NCI-H2029 treated with DMSO at 0.1 percent for 48 hours (cell line): ENCODE data around the gene CYB5R2.

Experiments
- DNase-seq: peaks from one replicate; lab custom pipeline; 2025; lab: John Stamatoyannopoulos, UW

Gene CYB5R2

DNA sequence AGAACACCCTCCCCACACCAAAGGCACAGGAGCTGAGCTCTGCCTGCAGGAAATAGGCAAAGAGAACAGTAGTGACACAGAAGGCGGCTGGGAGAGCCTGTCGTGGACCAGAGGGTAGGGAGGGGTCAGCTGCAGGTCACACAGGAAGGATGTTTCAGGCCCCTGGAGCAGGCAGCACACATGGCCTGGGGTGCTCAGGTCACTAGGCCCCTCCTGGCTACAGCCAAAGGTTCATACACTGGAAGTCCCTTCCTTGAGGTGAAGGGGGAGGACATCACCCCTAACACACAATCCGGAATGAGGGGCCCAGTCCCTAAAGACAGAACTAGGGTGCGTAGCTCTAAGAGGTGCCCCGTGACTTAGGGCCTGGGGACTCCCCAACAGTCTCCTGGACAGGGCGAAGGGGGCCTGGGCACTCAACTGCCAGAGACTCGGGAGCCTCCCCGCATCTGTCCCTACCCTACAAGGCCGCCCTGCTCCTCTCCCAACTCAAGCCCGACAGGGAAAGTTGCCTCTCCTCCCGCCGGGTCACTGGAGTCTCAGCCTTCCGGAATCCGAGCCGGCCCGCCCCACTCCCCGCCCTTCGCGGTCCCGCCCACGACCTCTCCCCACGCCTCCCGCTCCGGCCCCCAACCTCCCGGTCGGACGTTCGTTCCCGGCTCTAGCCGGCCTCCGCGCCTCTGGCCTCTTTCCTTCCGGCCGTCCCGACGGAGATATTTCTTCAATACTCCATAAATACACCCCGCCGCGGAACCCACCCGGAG lies at the start of gene CYB5R2:
CYB5R2 (minus strand) TSS at position 541 of the 764 bp plus-strand sequence. CDS start 675 bp downstream, outside the sequence.
- DNase-seq, result no peak

DNA sequence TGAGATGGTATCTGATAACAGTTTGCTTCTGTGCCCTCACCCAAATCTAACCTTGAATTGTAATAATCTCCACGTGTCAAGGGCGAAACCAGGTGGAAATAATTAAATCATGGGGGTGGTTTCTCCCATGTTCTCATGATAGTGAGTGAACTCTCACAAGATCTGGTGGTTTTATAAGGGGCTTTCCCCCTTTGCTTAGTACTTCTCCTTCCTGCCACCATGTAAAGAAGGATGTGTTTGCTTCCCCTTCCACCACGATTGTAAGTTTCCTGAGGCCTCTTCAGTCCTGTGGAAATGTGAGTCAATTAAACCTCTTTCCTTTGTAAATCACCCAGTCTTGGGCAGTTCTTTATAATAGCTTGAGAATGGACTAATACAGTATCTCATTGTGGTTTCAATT lies 41.5 kb upstream of the CYB5R2 start:
- DNase-seq, result no peak

DNA sequence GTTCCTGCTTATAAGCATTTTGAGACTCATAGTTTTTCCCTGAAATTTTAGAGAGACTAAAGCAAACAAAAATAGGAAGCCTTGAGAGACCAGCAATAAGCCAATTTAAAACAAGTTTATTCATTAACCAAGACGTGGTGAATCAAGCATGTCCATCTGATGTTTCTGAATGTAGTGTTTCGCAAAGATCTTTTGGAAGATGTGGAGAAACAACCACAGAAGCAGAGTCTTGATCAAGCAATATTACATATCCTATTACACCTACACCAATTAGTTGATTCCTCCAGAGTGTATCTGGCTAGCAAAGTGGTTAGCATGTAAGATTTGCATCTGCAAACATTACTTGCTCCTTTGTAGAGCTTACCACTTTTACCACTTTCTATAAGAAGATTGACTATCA lies 33.1 kb upstream of the CYB5R2 start, which contains the start of gene OVCH2:
OVCH2 (minus strand) TSS at position 101 of the 400 bp plus-strand sequence; CDS start at position 18, 83 bp downstream.
- DNase-seq, result no peak

- no peak for DNase-seq
These were observed 30.4 kb upstream of the CYB5R2 start for GRCh38 chr11:7703740-7704139.

DNA sequence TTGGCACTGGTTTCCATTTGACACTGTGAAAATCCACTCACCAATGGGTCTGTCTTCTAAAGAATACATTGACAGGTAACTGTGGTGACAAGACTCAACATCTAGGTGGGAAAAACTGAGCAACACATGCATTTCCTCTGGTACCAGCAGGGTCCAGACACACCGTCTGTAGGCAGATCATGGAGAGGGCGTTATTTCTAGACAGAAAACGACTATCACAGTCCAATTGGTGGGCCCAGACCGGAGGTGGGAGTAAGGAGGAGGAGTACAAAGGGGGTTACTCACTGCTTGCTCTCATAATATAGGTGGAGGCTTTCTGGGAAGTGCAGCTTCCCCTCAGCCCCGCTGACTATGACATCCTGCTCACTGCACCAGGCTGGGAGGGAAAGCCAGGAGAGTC lies 23.1 kb upstream of the CYB5R2 start:
- DNase-seq, result no peak

DNA sequence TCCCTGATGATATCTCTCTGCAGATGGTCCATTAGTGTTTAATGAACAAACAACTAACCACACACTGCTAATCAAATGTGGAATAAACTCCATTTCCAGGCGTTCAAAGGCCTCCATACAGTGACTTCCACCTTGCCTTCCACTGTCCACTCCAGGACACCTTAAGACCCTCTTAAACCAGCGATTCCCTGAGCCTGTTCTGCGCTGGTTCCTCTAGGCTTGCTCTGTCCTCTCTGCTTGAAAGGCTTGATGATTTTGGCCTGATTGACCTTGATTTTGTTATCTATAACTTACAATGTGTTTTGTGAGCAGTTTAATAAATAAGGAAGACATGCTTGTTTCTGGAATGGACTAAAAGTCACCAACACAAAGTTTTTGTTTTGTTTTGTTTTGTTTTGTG lies 20.9 kb upstream of the CYB5R2 start:
- DNase-seq, result no peak

GRCh38 chr11:7692426-7692825 lies 19.1 kb upstream of the CYB5R2 start:
- DNase-seq, result no peak

DNA sequence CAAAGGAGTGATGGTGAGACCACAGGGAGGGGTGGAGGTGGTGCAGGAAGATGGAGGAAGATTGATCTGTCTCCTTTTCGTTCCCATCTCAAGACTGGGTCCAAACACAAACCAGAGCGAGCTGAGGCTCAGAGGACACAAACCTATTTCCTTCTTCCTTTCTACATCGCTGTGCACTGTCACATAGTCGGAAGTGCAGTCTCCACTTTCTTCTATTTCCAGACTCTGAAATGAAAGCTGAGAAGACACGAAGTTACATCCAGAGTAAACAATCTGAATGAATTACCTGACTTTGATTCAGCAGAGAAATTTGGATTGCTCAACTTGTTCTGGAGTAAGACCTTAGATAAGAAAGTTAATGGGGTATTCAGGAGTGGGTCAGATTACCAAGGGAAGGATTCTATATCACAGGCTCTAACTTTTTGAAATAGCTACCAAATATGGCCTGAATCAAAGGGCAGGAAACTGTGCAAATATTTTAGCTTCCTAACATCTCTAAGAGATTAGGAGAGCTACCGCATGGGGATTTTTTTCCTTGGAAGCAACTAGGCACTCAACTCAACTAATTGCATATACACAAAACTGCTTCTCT lies 18.6 kb upstream of the CYB5R2 start:
- DNase-seq, result no peak

DNA sequence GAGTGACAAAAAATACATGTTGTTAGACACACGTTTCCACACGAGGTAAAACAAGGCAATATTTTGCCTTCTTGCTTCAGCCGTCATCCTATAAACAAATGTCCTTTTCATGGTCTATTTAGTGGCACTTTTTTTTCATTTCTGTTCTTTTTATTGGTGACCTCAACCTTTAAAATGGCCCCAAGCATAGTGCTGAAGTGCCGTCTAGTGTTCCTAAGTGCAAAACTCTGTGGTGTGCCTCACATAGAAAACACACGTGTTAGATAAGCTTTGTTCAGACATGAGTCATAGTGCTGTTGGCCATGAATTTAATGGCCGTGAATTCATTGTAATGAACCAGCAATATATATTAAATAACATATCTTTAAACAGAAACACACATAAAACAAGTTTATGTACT lies 17.3 kb upstream of the CYB5R2 start:
- DNase-seq, result no peak

- DNase-seq, result no peak
These were observed 15.9 kb upstream of the CYB5R2 start for GRCh38 chr11:7689239-7689638.

- DNase-seq, result no peak
These were observed 15.0 kb upstream of the CYB5R2 start for GRCh38 chr11:7688238-7688826.

DNA sequence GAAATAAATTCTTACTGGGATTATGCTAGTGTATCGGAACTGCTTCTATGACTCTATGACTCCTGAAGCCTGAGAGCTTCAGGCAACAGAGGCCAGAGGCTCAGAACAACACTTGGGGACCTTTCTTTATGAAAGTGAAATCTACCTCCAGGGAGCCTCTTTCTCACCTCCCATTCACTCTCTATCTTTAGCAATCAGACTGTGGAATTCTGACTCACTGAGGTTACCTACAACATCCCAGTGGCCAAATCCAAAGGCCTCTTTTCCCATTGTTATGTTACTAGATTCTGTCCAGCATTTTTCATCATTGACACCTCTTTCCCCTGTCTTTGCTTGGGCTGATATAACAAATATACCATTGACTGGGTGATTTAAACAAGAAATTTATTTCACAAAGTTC lies 14.1 kb upstream of the CYB5R2 start:
- DNase-seq, result no peak

DNA sequence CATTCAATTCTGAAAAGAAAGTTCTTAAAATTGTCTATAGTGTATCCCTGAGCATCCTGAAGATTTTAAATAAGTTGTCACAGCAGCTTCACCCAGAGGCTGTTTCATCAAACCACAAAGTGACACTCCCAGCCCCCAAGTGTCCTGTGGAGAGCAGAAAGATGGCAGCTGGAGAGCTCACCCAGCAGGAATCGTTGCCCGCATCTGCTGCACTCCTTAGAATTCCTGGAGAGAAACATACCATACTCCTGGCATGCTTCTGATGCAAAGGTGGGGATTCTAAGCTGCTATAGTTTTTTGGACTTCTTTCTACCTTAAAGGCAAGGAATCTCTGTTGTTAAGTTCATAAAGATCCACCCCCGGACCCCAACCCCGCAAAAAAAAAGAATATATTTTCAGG lies 13.5 kb upstream of the CYB5R2 start:
- DNase-seq, result no peak

- no peak for DNase-seq
These were observed 10.3 kb upstream of the CYB5R2 start for GRCh38 chr11:7683571-7683970.

DNA sequence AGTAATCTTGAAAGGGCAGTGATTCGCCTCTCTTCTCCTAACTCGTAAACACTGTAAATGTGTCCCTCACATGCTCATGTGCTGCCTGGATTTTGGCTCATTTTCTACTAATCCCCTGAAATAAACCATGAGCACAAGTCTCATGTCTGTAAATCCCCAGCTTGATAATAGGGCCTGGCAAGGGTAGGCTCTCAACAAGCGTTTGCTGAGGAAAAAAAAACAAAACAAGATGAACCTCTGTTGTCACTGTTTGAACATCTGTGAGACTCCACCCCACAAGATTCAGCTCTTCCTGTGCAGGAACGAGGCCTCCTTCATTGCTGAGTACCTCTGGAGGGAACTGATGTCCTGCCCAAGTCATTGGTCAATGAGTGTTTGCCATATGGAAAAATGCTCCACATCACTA lies 4.5 kb upstream of the CYB5R2 start:
- no peak for DNase-seq

DNA sequence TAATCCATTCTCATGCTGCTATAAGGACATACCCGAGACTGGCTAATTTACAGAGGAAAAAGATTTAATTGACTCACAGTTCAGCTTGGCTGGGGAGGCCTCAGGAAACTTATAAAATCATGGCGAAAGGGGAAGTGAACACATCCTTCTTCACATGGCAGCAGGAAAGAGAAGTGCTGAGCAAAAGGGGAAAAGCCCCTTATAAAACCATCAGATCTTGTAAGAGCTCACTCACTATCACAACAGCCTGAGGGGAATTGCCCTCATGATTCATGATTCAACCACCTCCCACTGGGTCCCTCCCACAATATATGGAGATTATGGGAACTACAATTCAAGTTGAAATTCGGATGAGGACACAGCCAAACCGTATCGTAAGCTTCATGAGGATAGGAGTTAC lies 3.8 kb upstream of the CYB5R2 start:
- DNase-seq, result no peak

GRCh38 chr11:7675631-7676030 lies 2.3 kb upstream of the CYB5R2 start:
- no peak for DNase-seq

DNA sequence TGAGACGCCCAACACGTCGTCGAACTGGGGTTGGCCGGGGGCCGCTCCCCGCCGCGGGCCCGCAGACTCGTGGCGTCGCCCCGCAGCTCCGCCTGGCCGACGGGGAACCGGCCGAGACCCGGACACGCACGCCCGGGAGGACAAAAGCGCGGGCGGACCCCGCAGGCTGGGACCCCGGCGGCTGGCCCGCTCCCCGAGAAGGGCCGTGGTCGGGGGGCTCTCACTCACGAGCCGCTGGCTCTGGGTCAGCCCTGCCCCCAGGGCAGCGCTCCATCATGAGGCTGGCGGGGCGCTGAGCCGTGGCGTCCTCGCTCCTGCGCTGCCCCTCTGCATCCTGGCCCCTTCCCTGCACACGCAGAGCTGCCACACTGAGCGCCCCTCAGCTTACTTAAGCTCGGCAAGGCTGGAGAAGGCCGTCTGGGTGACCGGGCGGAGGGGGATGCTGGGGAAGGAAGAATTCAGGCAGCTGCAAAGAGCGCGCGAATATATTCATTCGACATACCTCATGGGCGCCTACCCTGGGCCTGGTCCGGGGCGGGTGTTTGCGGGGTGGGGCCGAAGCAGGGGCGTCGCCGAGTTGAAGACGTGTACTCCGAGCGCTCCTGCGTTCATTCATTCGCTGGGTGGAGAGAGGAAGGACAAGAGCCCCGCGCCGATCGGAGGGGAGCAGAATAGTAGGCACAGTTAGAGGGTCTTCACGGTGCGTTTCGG lies 579 bp upstream of the CYB5R2 start:
- DNase-seq, result no peak

DNA sequence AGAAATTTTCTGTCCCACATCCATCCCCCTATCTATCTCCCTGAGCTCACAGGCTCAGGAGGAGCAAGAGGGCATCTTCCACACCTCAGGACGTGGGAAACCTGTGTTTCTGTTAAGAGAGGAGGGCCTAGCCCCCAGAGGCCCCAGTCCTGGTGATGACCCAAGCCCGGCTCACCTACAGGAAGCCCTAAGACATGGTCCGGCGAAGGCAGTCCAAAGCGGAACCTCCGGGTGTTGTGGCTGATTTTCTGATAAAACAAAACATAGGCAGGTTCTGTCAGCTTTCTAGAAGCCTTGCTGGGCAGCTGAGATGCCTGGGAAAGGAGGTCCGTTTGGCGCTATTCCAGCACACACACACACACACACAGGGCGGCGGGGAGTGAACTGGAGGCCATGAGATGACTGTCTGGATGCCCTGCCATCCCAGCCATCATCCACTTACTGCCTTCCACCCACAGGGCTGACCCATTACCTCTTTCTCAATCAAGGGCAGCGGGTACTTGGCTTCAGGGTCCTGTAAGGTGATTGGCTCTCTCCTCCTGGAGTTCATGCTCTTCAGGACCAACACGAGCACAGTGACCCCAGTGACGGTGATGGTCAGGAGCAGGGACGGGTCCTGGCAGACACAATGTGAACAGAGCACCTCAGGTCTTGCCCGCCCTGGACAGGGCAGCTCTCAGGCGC lies 882 bp downstream of the CYB5R2 start:
- no peak for DNase-seq

DNA sequence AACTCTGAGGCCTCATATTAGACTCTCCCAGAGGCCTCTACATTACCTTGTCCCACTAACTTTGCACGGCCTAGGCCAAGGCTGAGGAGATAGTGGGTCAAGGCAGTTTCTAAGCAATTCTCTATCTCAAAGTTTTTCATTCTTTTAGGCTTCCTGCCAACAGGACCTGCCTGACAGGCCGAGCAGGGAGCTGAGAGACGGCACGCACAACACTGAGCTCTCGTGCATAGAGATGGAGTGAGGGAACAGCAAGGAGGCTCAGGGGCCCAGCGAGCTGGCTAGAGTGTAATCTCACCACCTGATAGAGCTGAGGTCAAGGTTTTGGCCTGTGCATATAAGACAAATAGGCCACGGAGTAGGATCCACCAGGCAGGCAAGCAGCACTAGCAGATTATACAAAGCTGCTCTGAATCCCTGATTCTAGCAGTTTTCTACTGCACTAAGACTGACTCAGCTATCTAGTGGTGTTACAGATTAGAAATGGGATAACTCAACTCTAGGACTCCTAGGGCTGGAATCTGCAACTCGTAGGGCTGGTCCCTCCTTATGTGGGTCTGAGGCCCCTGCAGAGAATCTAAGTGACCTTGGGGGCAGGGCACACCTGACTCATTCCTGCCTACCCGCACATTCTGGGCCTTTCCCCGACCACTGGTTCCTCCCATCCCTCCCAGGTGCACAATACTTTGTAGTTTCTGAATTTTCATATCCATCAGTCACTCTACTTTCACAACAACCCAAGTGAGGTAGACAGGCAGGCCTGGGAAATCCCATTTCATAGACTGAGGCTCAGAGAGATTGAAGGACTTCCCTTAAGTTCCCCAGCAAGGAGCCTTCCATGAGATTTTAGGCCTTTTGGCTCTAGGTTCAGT lies 1.7 kb downstream of the CYB5R2 start:
- DNase-seq, result no peak

- DNase-seq, result no peak
These were observed 2.7 kb downstream of the CYB5R2 start for GRCh38 chr11:7670641-7671040.
